Measurements from ENCODE around the gene TMED9.

DNA sequence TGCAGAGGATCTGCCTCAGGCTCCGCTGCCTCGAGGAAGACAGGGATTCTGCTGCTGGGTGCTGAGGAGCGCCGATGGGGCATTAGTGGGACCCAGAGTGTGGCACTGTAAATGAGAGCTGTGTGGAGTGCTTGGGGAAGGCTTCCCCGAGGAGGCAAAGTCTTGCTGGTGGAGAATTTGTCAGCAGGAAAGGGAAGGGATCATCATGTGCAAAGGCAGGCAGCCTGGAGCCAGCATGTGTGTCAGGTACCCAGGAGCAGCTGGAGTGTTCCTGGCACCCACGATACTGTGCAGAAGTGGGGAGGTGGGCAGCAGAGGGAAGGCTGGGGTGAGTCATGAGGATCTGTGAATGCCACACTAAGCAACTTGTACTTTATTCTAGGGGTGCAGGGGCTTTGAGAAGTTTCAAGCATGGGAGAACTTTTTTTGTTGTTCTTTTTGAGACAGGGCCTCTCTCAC, 20.2 kb downstream of the TMED9 start:
- TF ChIP-seq, protein P1, sequence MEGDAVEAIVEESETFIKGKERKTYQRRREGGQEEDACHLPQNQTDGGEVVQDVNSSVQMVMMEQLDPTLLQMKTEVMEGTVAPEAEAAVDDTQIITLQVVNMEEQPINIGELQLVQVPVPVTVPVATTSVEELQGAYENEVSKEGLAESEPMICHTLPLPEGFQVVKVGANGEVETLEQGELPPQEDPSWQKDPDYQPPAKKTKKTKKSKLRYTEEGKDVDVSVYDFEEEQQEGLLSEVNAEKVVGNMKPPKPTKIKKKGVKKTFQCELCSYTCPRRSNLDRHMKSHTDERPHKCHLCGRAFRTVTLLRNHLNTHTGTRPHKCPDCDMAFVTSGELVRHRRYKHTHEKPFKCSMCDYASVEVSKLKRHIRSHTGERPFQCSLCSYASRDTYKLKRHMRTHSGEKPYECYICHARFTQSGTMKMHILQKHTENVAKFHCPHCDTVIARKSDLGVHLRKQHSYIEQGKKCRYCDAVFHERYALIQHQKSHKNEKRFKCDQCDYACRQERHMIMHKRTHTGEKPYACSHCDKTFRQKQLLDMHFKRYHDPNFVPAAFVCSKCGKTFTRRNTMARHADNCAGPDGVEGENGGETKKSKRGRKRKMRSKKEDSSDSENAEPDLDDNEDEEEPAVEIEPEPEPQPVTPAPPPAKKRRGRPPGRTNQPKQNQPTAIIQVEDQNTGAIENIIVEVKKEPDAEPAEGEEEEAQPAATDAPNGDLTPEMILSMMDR (IDR thresholded peaks at IDR 0.05; ENCODE audit: low read length): no peak
- TF ChIP-seq EZH2 (IDR thresholded peaks at IDR 0.05; ENCODE audit: borderline replicate concordance, low read length): no peak
